Vagina (tissue), 2 donors: ENCODE results near the gene TAGLN.

Experiments
- CTCF ChIP-seq, 3 experiments: fragments of 450-650 bp in 2 of 3; fragments of 200-600 bp in 1 of 3; sonication (generic) in 1 of 3; IDR thresholded peaks; one replicate each; pipeline ENCODE4 v1.5.1; 2017 to 2019; ENCODE audit warnings: antibody characterized with exemption in 3 of 3, mild to moderate bottlenecking in 2 of 3, moderate library complexity in 2 of 3
- POLR2A ChIP-seq, 2 donors: fragments of 450-650 bp; IDR thresholded peaks; one replicate each; pipeline ENCODE4 v1.6.1; 2017; ENCODE audit warnings: antibody characterized with exemption in 2 of 2, mild to moderate bottlenecking in 2 of 2, moderate library complexity in 2 of 2
- POLR2AphosphoS5 ChIP-seq, 2 donors: sonication (generic); formaldehyde crosslinking; IDR thresholded peaks; one replicate each; pipeline ENCODE4 v1.9.0; 2017; ENCODE audit warnings: antibody characterized with exemption in 2 of 2, mild to moderate bottlenecking in 2 of 2, low read depth in 1 of 2; ENCODE audit not compliant: insufficient read depth in 1 of 2

GRCh38 chr11:117232092-117232878, 33.1 kb downstream of the TAGLN start, which contains the start of gene RNF214:
- peak; percentile 73 to 94 (median 85) for TF ChIP-seq CTCF (IDR thresholded peaks at IDR 0.05)
- peak in 1 of 2 donors; percentile 43 for TF ChIP-seq POLR2A (IDR thresholded peaks at IDR 0.05)
- TF ChIP-seq POLR2AphosphoS5 (IDR thresholded peaks at IDR 0.05; ENCODE audit: insufficient read depth in 1 of 2, low read depth in 1 of 2), result peak in 1 of 2 donors; percentile 66
